AG04449 (cell line): ENCODE data around the gene STK32C.

Experiments
- CTCF ChIA-PET: fragments of 350-600 bp; formaldehyde crosslinking; extraction: SDS; loops from one replicate; lab custom pipeline; 2021; ENCODE audit warnings: antibody characterized with exemption; lab: Yijun Ruan, JAX
- POLR2A ChIA-PET: fragments of 400-600, 350-600 bp; formaldehyde crosslinking; extraction: SDS; loops from one replicate; lab custom pipeline; 2020; ENCODE audit warnings: antibody characterized with exemption, inconsistent platforms; lab: Yijun Ruan, JAX
- DNase-seq: peaks from one replicate; pipeline ENCODE4 v3.0.0-alpha.2; 2010; ENCODE audit warnings: low read depth, low spot score
- H3K4me3 ChIP-seq: 2 replicates; pipeline ENCODE4 v1.5.1; 2011; ENCODE audit warnings: low read depth, mild to moderate bottlenecking, control low read depth, low read length
- CTCF ChIP-seq: IDR thresholded peaks from one replicate; pipeline ENCODE4 v1.5.1; 2011; ENCODE audit warnings: mild to moderate bottlenecking, moderate library complexity, low read length, control low read depth, inconsistent platforms; ENCODE audit not compliant: insufficient read depth; ENCODE audit errors: missing control alignments

The STK32C gene

GRCh38 chr10:132302421-132303310 is 5.1 kb downstream of the STK32C start:
- no peak for TF ChIP-seq CTCF
- DNase-seq: no peak
- no peak overlapping the region for H3K4me3 ChIP-seq
- POLR2A ChIA-PET: no interaction called here
- CTCF ChIA-PET: no interaction called here

GRCh38 chr10:132301371-132302330 is 6.1 kb downstream of the STK32C start:
- no peak for DNase-seq
- no peak for TF ChIP-seq CTCF
- ChIA-PET CTCF (no interaction called here), POLR2A (no interaction called here)
- no peak overlapping the region for H3K4me3 ChIP-seq

- POLR2A ChIA-PET: no interaction called here
- CTCF ChIA-PET: no interaction called here
Observed at GRCh38 chr10:132300582-132300981, 7.2 kb downstream of the STK32C start.

GRCh38 chr10:132299371-132300336 is 8.1 kb downstream of the STK32C start:
- DNase-seq: no peak
- CTCF ChIA-PET: no interaction called here
- POLR2A ChIA-PET: no interaction called here
- no peak overlapping the region for H3K4me3 ChIP-seq
- no peak for TF ChIP-seq CTCF

More at GRCh38 chr10:132300582-132300981, 7.2 kb downstream of the STK32C start:
- H3K4me3 ChIP-seq: no peak overlapping the region
- no peak for TF ChIP-seq CTCF
- no peak for DNase-seq

GRCh38 chr10:132298038-132298881 is 9.5 kb downstream of the STK32C start:
- CTCF ChIA-PET: interaction anchor here (0.8 to 1.8 kb wide), 2 partner anchors 17 to 53 kb away, joined by 3 to 6 read pairs; no protein-coding TSS in a partner anchor
- POLR2A ChIA-PET: no interaction called here
- TF ChIP-seq CTCF: no peak
- no peak overlapping the region for H3K4me3 ChIP-seq
- DNase-seq: no peak
